HL-60 (cell line): ENCODE data around the gene NMRK1.

Source experiments
- CTCF ChIP-seq: IDR thresholded peaks from one replicate; pipeline ENCODE4 v1.5.1; 2011; ENCODE audit warnings: low read length, control low read depth, inconsistent platforms; ENCODE audit not compliant: insufficient read depth
- POLR2AphosphoS5 ChIP-seq: IDR thresholded peaks from 2 replicates; pipeline ENCODE4 v1.6.1; 2012; ENCODE audit warnings: low read depth

GRCh38 chr9:75071530-75072122 lies 16.3 kb downstream of the NMRK1 start:
- no peak for TF ChIP-seq CTCF
- no peak for TF ChIP-seq POLR2AphosphoS5
